ENCODE measurements around the gene ECE2. TPM values are rescaled to one million over a fixed set of nuclear protein-coding genes. Genes with fewer than 3 reads are reported as not detected.

ECE2 gene
- total and polyA plus RNA-seq, 2 experiments from 2014 or later = not detected

DNA sequence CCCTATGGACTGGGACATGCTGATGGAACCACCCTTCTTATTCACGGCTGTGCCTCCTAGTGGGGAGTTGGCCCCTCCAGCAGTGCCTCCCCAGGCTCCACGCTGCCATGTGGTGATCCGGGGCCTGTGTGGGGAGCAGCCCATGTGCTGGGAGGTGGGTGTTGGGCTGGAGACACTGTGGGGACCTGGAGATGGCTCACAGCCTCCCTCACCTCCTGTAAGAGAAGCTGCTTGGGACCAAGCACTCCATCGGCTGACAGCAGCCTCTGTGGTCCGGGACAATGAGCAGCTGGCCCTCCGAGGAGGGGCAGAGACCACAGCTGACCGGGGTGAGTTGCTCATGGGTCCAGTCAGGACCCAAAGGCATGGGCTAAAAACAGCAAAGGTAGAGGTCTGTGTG, 36.1 kb upstream of the ECE2 start:
- H4K20me1 ChIP-seq (ENCODE audit: insufficient read depth) = no peaks in the 10 kb centered on the region
- in situ Hi-C loops (cut with MboI) = no loop called here
- H3K4me2 ChIP-seq (ENCODE audit: unreplicated experiment) = no peak overlapping the region
- H3F3A ChIP-seq (ENCODE audit: insufficient read depth) = no peaks in the 10 kb centered on the region
- H3K79me2 ChIP-seq (ENCODE audit: insufficient read depth) = no peaks in the 10 kb centered on the region
- H3K27me3 ChIP-seq (replicated peaks; ENCODE audit: insufficient read depth) = no peaks in the 10 kb centered on the region
- no peak overlapping the region for H2AFZ ChIP-seq
- H3K36me3 ChIP-seq (ENCODE audit: low read depth) = no peaks in the 10 kb centered on the region
- no peak for DNase-seq
- TF ChIP-seq EZH2 (IDR thresholded peaks at IDR 0.05; ENCODE audit: insufficient read depth, poor library complexity, severe bottlenecking) (no peak), EZH2phosphoT487 (IDR thresholded peaks at IDR 0.05; ENCODE audit: insufficient read depth, low read depth) (no peak)
- no peaks in the 10 kb centered on the region for H3K9me2 ChIP-seq (ENCODE audit: insufficient read depth)
- no peaks in the 10 kb centered on the region for H3K4me1 ChIP-seq (ENCODE audit: insufficient read depth)
- H3K9ac ChIP-seq = no peak overlapping the region
- no peak overlapping the region for H3K27ac ChIP-seq
- H3K4me3 ChIP-seq = no peak overlapping the region
- H3K9me3 ChIP-seq (ENCODE audit: low read depth) = no peaks in the 10 kb centered on the region
- WGBS, 2 experiments (ENCODE audit: low coverage in 1 of 2, low lambda C conversion rate in 2 of 2, missing lambda C conversion rate in 2 of 2) = 54 to 63% methylated on average over 6 to 7 of the region's 7 CpGs

DNA sequence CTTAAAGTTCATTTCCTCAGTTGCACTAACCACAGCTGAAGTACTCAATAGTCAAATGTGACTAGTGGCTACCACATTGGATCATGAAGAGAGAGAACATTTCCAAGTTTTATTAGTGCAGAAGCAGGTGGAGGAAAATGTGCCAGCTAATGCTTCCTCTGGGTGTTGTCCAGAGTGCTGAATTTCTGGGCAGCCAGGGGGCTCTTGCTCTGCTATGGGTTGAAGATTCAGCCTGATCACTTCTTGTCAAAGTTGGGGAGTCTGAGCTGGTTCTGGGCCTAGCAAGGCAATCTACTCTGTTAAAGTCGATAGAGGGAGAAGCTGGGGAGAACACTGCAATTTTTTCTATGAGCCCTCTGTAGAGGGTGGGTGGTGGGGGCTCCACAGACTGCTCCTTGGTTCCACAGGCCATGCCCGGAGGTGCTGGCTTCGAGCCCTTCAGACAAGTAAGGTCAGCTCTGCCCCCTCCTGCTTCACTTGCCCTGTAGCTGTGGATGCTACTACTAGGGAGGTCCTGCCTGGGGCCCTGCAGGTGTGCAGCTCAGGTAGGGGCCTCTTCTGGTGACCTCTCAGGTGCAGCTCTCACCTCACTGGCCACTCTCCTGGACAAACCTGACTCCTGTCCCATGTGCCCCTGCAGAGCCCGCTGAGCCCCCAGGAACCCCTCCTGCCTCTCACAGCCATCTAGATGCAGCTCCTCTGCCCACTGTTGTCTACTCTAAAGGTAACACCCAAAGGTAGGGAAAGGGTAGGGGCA, 35.3 kb upstream of the ECE2 start:
- H3K9me2 ChIP-seq (ENCODE audit: insufficient read depth) = no peaks in the 10 kb centered on the region
- no peak for TF ChIP-seq EZH2phosphoT487 (IDR thresholded peaks at IDR 0.05; ENCODE audit: insufficient read depth, low read depth)
- TF ChIP-seq EZH2 (IDR thresholded peaks at IDR 0.05; ENCODE audit: insufficient read depth, poor library complexity, severe bottlenecking) = no peak
- no peaks in the 10 kb centered on the region for H3K27me3 ChIP-seq (replicated peaks; ENCODE audit: insufficient read depth)
- peak; percentile 58 for DNase-seq
- no peak overlapping the region for H3K4me2 ChIP-seq (ENCODE audit: unreplicated experiment)
- H3K9ac ChIP-seq = no peak overlapping the region
- no peaks in the 10 kb centered on the region for H4K20me1 ChIP-seq (ENCODE audit: insufficient read depth)
- H3F3A ChIP-seq (ENCODE audit: insufficient read depth) = no peaks in the 10 kb centered on the region
- H3K36me3 ChIP-seq (ENCODE audit: low read depth) = no peaks in the 10 kb centered on the region
- no peak overlapping the region for H3K27ac ChIP-seq
- in situ Hi-C loops (cut with MboI) = no loop called here
- no peaks in the 10 kb centered on the region for H3K9me3 ChIP-seq (ENCODE audit: low read depth)
- 77 to 82% methylated on average over 4 of the region's 4 CpGs for WGBS, 2 experiments (ENCODE audit: low coverage in 1 of 2, low lambda C conversion rate in 2 of 2, missing lambda C conversion rate in 2 of 2)
- H2AFZ ChIP-seq = no peak overlapping the region
- H3K4me3 ChIP-seq = no peak overlapping the region
- no peaks in the 10 kb centered on the region for H3K79me2 ChIP-seq (ENCODE audit: insufficient read depth)
- H3K4me1 ChIP-seq (ENCODE audit: insufficient read depth) = no peaks in the 10 kb centered on the region

DNA sequence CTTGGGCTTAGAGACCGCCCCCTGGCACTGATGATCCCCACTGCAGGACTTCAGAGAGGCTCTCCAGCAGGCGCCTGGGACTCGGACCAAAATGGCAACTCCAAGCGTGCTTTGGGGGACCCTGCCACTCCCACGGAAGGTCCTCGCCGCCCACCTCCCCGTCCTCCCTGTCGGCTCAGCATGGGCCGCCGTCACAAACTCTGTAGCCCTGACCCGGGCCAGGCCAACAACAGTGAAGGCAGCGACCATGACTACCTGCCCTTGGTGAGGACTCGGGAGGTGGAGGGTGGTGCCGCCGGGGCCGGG, 34.7 kb upstream of the ECE2 start:
- no peak for DNase-seq
- H3K4me1 ChIP-seq (ENCODE audit: insufficient read depth) = no peaks in the 10 kb centered on the region
- H4K20me1 ChIP-seq (ENCODE audit: insufficient read depth) = no peaks in the 10 kb centered on the region
- no peak for TF ChIP-seq EZH2phosphoT487 (IDR thresholded peaks at IDR 0.05; ENCODE audit: insufficient read depth, low read depth)
- no peak for TF ChIP-seq EZH2 (IDR thresholded peaks at IDR 0.05; ENCODE audit: insufficient read depth, poor library complexity, severe bottlenecking)
- in situ Hi-C loops (cut with MboI) = no loop called here
- H3K4me2 ChIP-seq (ENCODE audit: unreplicated experiment) = no peak overlapping the region
- no peak overlapping the region for H3K9ac ChIP-seq
- no peaks in the 10 kb centered on the region for H3F3A ChIP-seq (ENCODE audit: insufficient read depth)
- H3K27ac ChIP-seq = no peak overlapping the region
- peaks cover 5% of the 10 kb centered on the region; the same call in 1 of the 2 replicates for H3K79me2 ChIP-seq (ENCODE audit: insufficient read depth)
- H3K9me2 ChIP-seq (ENCODE audit: insufficient read depth) = no peaks in the 10 kb centered on the region
- H2AFZ ChIP-seq = no peak overlapping the region
- no peaks in the 10 kb centered on the region for H3K27me3 ChIP-seq (replicated peaks; ENCODE audit: insufficient read depth)
- no peaks in the 10 kb centered on the region for H3K9me3 ChIP-seq (ENCODE audit: low read depth)
- H3K36me3 ChIP-seq (ENCODE audit: low read depth) = no peaks in the 10 kb centered on the region
- 37 to 38% methylated on average over 15 to 16 of the region's 17 CpGs for WGBS, 2 experiments (ENCODE audit: low coverage in 1 of 2, low lambda C conversion rate in 2 of 2, missing lambda C conversion rate in 2 of 2)
- no peak overlapping the region for H3K4me3 ChIP-seq

DNA sequence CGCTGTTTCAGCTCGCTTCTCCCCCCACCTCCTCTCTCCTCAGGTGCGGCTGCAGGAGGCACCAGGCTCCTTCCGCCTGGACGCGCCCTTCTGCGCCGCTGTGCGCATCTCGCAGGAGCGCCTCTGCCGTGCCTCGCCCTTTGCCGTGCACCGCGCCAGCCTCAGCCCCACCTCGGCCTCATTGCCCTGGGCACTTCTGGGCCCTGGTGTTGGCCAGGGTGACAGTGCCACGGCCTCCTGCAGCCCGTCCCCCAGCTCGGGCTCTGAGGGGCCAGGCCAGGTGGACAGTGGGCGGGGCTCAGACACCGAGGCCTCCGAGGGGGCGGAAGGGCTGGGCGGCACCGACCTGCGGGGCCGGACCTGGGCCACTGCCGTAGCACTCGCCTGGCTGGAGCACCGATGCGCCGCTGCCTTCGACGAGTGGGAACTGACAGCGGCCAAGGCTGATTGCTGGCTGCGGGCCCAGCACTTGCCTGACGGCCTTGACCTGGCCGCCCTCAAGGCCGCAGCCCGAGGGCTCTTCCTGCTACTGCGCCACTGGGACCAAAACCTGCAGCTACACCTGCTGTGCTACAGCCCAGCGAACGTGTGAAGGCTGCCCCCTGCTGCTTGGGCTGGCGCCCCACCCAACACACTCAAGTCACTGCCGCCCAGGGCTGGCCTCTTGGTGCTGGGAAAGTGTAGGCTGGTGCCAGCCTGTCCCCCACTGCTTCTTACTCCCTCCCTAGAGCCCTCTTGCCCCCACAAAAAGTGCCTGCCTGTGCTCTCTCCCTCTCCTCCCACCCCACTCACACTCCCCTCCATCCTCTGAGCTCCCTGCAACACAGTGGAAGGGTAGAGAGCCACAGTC, 34.1 kb upstream of the ECE2 start:
- no peaks in the 10 kb centered on the region for H3K9me2 ChIP-seq (ENCODE audit: insufficient read depth)
- no peak overlapping the region for H3K27ac ChIP-seq
- H3K9me3 ChIP-seq (ENCODE audit: low read depth) = no peaks in the 10 kb centered on the region
- H3K4me2 ChIP-seq (ENCODE audit: unreplicated experiment) = no peak overlapping the region
- H3K27me3 ChIP-seq (replicated peaks; ENCODE audit: insufficient read depth) = no peaks in the 10 kb centered on the region
- H4K20me1 ChIP-seq (ENCODE audit: insufficient read depth) = no peaks in the 10 kb centered on the region
- H3K79me2 ChIP-seq (ENCODE audit: insufficient read depth) = peaks cover 10% of the 10 kb centered on the region; the same call in 1 of the 2 replicates
- 18 to 33% methylated on average over 36 of the region's 46 CpGs for WGBS, 2 experiments (ENCODE audit: low coverage in 1 of 2, low lambda C conversion rate in 2 of 2, missing lambda C conversion rate in 2 of 2)
- TF ChIP-seq EZH2phosphoT487 (IDR thresholded peaks at IDR 0.05; ENCODE audit: insufficient read depth, low read depth) (no peak), EZH2 (IDR thresholded peaks at IDR 0.05; ENCODE audit: insufficient read depth, poor library complexity, severe bottlenecking) (no peak)
- no peaks in the 10 kb centered on the region for H3F3A ChIP-seq (ENCODE audit: insufficient read depth)
- H3K36me3 ChIP-seq (ENCODE audit: low read depth) = no peaks in the 10 kb centered on the region
- H3K9ac ChIP-seq = no peak overlapping the region
- H3K4me3 ChIP-seq = no peak overlapping the region
- DNase-seq = peak; percentile 54
- no peak overlapping the region for H2AFZ ChIP-seq
- no peaks in the 10 kb centered on the region for H3K4me1 ChIP-seq (ENCODE audit: insufficient read depth)
- in situ Hi-C loops (cut with MboI) = no loop called here
